Heart right ventricle (tissue), 16 donors: ENCODE data around the gene DBN1. TPM values are rescaled to one million over a fixed set of nuclear protein-coding genes. Genes with fewer than 3 reads are reported as not detected.
"Not testable (repeated sequence)": the region's sequence is repeated elsewhere in the genome, so short reads cannot be mapped to it uniquely, and the experiment has no call there.

Experiments used
- ATAC-seq, 8 donors: fragments of 200-7000 bp; cut with Tn5 transposase; one replicate each; pipeline ENCODE4 v1.9.1; 2020; ENCODE audit warnings: mild to moderate bottlenecking in 8 of 8, moderate library complexity in 8 of 8, moderate number of reproducible peaks in 1 of 8
- DNase-seq, 2 donors: peaks; one replicate each; pipeline ENCODE4 v3.0.0-alpha.2; 2020
- H3K27ac ChIP-seq, 10 donors: fragments of 200-600 bp; sonication (generic) in 2 of 10; one replicate each; pipeline versions ENCODE4 v1.5.0 to v1.8.0; 2020 to 2022; ENCODE audit warnings: mild to moderate bottlenecking in 3 of 10
- H3K27me3 ChIP-seq, 7 donors: fragments of 200-600 bp; one replicate each; pipeline ENCODE4 v1.8.0; 2021 to 2022; ENCODE audit warnings: mild to moderate bottlenecking in 2 of 7
- H3K36me3 ChIP-seq, 9 donors: fragments of 200-600 bp; sonication (generic) in 1 of 9; one replicate each; pipeline versions ENCODE4 v1.5.0 to v1.8.0; 2020 to 2022; ENCODE audit warnings: mild to moderate bottlenecking in 2 of 9
- H3K4me1 ChIP-seq, 9 donors: fragments of 200-600 bp; sonication (generic) in 1 of 9; one replicate each; pipeline versions ENCODE4 v1.5.0 to v1.8.0; 2020 to 2022; ENCODE audit warnings: mild to moderate bottlenecking in 4 of 9
- H3K4me3 ChIP-seq, 10 donors: fragments of 200-600 bp; sonication (generic) in 2 of 10; one replicate each; pipeline versions ENCODE4 v1.5.0 to v1.8.0; 2020 to 2022; ENCODE audit warnings: mild to moderate bottlenecking in 7 of 10, moderate library complexity in 2 of 10
- H3K9me3 ChIP-seq, 11 donors: fragments of 200-600 bp in 10 of 11; sonication (generic) in 2 of 11; one replicate each; pipeline versions ENCODE4 v1.5.0 to v1.8.0; 2013 to 2022; ENCODE audit warnings: mild to moderate bottlenecking in 2 of 11, control low read depth in 1 of 11, moderate library complexity in 1 of 11
- WGBS, 2 donors: extraction: QIAGEN DNeasy Blood & Tissue Kit; methylation state at CpG; one replicate each; pipeline ENCODE4 v1.1.7; 2013; ENCODE audit warnings: inconsistent platforms in 1 of 2; 5-methylcytosine and 5-hydroxymethylcytosine counted together
- intact Hi-C, 10 donors: fragments of 100-400 bp; cut with DNase I; formaldehyde crosslinking; loops; one replicate each; pipeline versions ENCODE4 v1.11.1 to v1.14.2; 2022
- polyA plus RNA-seq, 2 donors: library from polyadenylated mRNA; stranded (reverse); fragments of 200-250 nt; gene quantifications; one replicate each; pipeline ENCODE4 v1.2.3, GENCODE V29; 2013
- total RNA-seq, 10 donors: library from RNA; stranded (reverse); fragmentation: NEBNext Ultra II Directional in 3 of 10; extraction: Animal tissue kit (Norgen Biotek cat#: 25700) in 3 of 10; gene quantifications; one replicate each; pipeline versions ENCODE4 v1.2.1 to v1.2.4, GENCODE V29; 2021 to 2023
- TF ChIP-seq, protein P1 (sequence below), 9 donors: fragments of 200-600 bp; sonication (generic) in 2 of 9; IDR thresholded peaks; one replicate each; pipeline versions ENCODE4 v1.5.0 to v1.8.0; 2021 to 2022; ENCODE audit warnings: antibody characterized with exemption in 9 of 9, mild to moderate bottlenecking in 5 of 9, moderate library complexity in 1 of 9
- donor health status: Arrhythmogenic right ventricular cardiomyopathy.
- donor health status: ischemic (EF 13 %, LVEDD 7.1; RV severe dilation, severe dysfunction).
- donor health status: healthy with polysubstance abuse.
- donor health status: DM: no; HTN: yes; CAD: no.
- donor health status: DM: no; HTN: no; CAD: no.
- donor health status: ischemic (EF 25% LVEDD 6.9; RV normal size, moderate dysfunction).
- donor health status: ischemic (EF 25% LVEDD 5.7; RV mildly dilated, moderate dysfunction).
- donor health status: healthy.
- donor health status: DM: yes; HTN: yes; CAD: no.
- donor health status: Ischemic cardiomyopathy.
- donor health status: ischemic (EF 35%, LVEDD 5.7; RV mildly dilated, moderate dysfunction).
- donor health status: nonischemic (EF 11% LVEDD 7.7; RV severe dilation, severe dysfunction).
- donor health status: DM: yes; HTN: yes; CAD: no.
- donor health status: PGD.
- donor health status: ischemic (EF 29% LVEDD 5.4; RV normal size, mild dysfunction).
- donor health status: nonischemic (EF 23%, LVEDD 6.1; RV moderate dilation, normal function).

DBN1 gene
- total and polyA plus RNA-seq, 12 donors, result 13.1 to 52.9 (median 19.4) TPM

DNA sequence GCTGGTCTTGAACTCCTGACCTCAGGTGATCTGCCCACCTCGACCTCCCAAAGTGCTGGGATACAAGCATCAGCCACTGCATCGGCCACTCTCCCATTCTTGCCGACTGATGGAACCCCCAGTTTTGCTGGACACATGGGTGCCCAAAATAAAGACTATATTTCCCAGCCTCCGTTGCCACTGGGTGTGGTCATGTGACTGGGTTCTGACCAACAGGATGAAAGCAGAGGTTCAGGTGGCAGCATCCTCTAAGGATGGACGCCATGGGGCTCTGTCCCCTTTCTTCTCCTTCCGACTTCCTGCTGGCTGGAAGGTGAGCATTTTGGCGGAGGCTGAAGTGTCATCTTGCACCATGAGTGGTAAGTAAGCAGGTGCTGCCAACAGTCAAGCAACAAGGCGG lies 13.7 kb upstream of the DBN1 start:
- peaks cover 1 to 93% (median 60%) of the 10 kb centered on the region in 9 donors for H3K36me3 ChIP-seq
- TF ChIP-seq, protein P1, sequence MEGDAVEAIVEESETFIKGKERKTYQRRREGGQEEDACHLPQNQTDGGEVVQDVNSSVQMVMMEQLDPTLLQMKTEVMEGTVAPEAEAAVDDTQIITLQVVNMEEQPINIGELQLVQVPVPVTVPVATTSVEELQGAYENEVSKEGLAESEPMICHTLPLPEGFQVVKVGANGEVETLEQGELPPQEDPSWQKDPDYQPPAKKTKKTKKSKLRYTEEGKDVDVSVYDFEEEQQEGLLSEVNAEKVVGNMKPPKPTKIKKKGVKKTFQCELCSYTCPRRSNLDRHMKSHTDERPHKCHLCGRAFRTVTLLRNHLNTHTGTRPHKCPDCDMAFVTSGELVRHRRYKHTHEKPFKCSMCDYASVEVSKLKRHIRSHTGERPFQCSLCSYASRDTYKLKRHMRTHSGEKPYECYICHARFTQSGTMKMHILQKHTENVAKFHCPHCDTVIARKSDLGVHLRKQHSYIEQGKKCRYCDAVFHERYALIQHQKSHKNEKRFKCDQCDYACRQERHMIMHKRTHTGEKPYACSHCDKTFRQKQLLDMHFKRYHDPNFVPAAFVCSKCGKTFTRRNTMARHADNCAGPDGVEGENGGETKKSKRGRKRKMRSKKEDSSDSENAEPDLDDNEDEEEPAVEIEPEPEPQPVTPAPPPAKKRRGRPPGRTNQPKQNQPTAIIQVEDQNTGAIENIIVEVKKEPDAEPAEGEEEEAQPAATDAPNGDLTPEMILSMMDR (IDR thresholded peaks at IDR 0.05), result no peak
- intact Hi-C loops, result no loop called here
- no peaks in the 10 kb centered on the region for H3K9me3 ChIP-seq
- H3K27me3 ChIP-seq, result no peaks in the 10 kb centered on the region
- no peak overlapping the region for H3K4me3 ChIP-seq
- no peak overlapping the region for H3K27ac ChIP-seq
- DNase-seq, result no peak
- 94 to 95% methylated on average over 8 of the region's 8 CpGs for WGBS, 2 donors
- H3K4me1 ChIP-seq, result peaks cover 0 to 9% (median 0%) of the 10 kb centered on the region in 9 donors
- ATAC-seq, result no peak

DNA sequence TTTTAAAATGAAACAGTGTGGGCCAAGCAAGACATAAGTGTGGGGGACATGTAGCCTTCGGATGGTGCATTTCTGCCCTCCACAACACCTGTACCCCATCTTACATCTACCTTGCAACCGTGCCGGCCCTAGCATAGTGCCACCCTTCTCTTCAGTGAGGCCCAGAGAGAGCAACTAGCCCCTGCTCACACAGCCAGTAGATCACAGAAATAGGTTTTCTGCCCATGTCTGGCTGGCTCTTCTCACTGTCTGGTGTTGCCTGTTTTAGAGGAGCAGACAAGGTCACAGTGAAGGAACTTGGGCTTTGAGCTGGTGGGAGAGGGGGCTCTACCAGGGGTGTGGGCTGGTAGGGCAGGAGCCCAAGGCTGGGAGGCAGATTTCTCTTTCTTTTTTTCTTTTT lies 12.8 kb upstream of the DBN1 start:
- peaks cover 0 to 93% (median 51%) of the 10 kb centered on the region in 9 donors for H3K36me3 ChIP-seq
- H3K9me3 ChIP-seq, result no peaks in the 10 kb centered on the region
- intact Hi-C loops, result no loop called here
- no peaks in the 10 kb centered on the region for H3K27me3 ChIP-seq
- no peak for DNase-seq
- TF ChIP-seq, protein P1 (IDR thresholded peaks at IDR 0.05), result no peak
- 97% methylated on average over 3 of the region's 3 CpGs for WGBS, 2 donors
- H3K27ac ChIP-seq, result no peak overlapping the region
- no peak overlapping the region for H3K4me3 ChIP-seq
- no peak for ATAC-seq
- peaks cover 0 to 10% (median 0%) of the 10 kb centered on the region in 9 donors for H3K4me1 ChIP-seq

DNA sequence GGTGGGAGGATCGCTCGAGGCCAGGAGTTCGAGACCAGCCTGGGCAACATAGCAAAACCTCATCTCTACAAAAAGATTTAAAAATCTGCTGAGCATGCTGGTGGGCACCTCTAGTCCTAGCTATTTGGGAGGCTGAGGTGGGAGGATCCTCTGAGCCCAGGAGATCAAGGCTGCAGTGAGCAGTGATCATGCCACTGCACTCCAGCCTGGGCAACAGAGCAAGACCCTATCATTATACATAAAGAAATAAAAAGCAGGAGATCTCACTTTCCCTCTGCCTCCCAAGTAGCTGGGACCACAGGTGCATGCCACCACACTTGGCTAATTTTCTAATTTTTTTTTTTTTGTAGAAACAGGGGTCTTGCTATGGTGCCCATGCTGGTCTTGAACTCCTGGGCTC lies 12.3 kb upstream of the DBN1 start:
- H3K27ac ChIP-seq, DNase-seq, H3K9me3 ChIP-seq, H3K27me3 ChIP-seq, intact Hi-C loops, H3K4me1 ChIP-seq, H3K4me3 ChIP-seq, ATAC-seq: not testable (repeated sequence)
- peaks cover 0 to 89% (median 46%) of the 10 kb centered on the region in 9 donors for H3K36me3 ChIP-seq
- WGBS, 2 donors, result 98 to 99% methylated on average over 3 of the region's 3 CpGs

DNA sequence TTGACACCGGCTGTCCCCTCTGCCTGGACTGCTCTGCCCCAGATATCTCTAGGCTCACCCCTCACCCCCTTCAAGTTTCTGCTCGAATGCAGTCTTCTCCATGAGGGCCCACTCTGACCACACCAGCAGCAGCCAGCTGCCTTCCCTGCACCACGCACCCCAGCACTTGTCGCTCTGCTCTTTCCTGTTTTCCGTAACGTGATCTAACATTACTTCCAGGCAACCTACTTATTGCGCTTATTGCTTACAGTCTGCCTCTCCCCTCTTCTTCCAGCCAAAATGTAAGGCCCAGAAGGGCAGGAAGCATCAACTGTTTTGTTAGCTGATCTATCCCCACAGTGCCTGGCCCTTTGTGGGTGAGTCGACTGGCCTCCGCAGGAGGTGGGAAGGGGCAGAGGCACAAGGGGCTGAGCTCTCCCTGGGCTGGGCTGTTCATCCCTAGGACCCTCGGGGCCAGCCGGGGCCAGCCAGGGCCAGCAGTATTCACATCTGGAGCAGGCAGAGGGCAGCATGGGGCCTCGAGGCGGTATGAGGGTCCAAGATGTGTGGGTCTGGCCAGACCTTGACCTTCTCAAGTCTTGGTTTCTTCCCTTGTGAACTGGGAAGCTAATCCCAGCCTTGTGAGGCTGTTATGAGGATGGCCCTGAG lies 11.6 kb upstream of the DBN1 start:
- DNase-seq, result no peak
- peak in 1 of 8 donors; percentile 7 for ATAC-seq
- peak overlapping the region in 1 of 10 donors; percentile 20 for H3K27ac ChIP-seq
- H3K9me3 ChIP-seq, result no peaks in the 10 kb centered on the region
- WGBS, 2 donors, result 79 to 80% methylated on average over 13 of the region's 13 CpGs
- intact Hi-C loops, result no loop called here
- peaks cover 0 to 82% (median 40%) of the 10 kb centered on the region in 9 donors for H3K36me3 ChIP-seq
- TF ChIP-seq, protein P1 (IDR thresholded peaks at IDR 0.05), result no peak
- H3K4me1 ChIP-seq, result peaks cover 0 to 10% (median 2%) of the 10 kb centered on the region in 9 donors
- H3K4me3 ChIP-seq, result no peak overlapping the region
- H3K27me3 ChIP-seq, result no peaks in the 10 kb centered on the region
